OCI-LY7 (cell line): Measurements from ENCODE around the gene LDLRAD4. TPM values are rescaled to one million over a fixed set of nuclear protein-coding genes. Genes with fewer than 3 reads are reported as not detected.

Experiments used
- BruUV-seq: library from RNA; stranded (reverse); fragments of 400-500 nt; replicated peaks from 2 replicates; lab custom pipeline; 2021; lab: Mats Ljungman, UMichigan
- CTCF ChIA-PET: fragments of 300-600 bp; sonication (Branson Sonifier 250); formaldehyde crosslinking; loops from one replicate; lab custom pipeline; 2022; ENCODE audit warnings: antibody characterized with exemption; ENCODE audit not compliant: unreplicated experiment; lab: Charles Lee
- POLR2A ChIA-PET: fragments of 300-600 bp; sonication (Branson Sonifier 250); formaldehyde crosslinking; loops from one replicate; lab custom pipeline; 2022; ENCODE audit warnings: antibody characterized with exemption; lab: Charles Lee
- DNase-seq: peaks from one replicate; pipeline ENCODE4 v3.0.0-alpha.2; 2015; ENCODE audit warnings: low spot score
- H2AFZ ChIP-seq: fragments of 200-600 bp; sonication (generic), shearing (Covaris generic); 2 replicates; pipeline ENCODE4 v1.6.1; 2014; ENCODE audit warnings: mild to moderate bottlenecking, antibody characterized with exemption, low read length, moderate library complexity
- H3K27ac ChIP-seq: fragments of 200-600 bp; sonication (generic); 2 replicates; pipeline ENCODE4 v1.5.1; 2014; ENCODE audit warnings: mixed run types, low read depth, mild to moderate bottlenecking, moderate library complexity, low read length, inconsistent platforms; ENCODE audit not compliant: poor library complexity, severe bottlenecking
- H3K36me3 ChIP-seq: fragments of 200-600 bp; sonication (generic); 2 replicates; pipeline ENCODE4 v1.6.1; 2014; ENCODE audit warnings: mild to moderate bottlenecking, antibody characterized with exemption, low read length, moderate library complexity, mixed read lengths; ENCODE audit not compliant: insufficient read depth
- H3K4me1 ChIP-seq: fragments of 200-600 bp; sonication (generic); 2 replicates; pipeline ENCODE4 v1.5.1; 2014; ENCODE audit warnings: mild to moderate bottlenecking, low read length; ENCODE audit not compliant: insufficient read depth, poor library complexity, severe bottlenecking
- H3K4me2 ChIP-seq: fragments of 200-600 bp; sonication (generic); 2 replicates; pipeline ENCODE4 v1.6.1; 2014; ENCODE audit warnings: mild to moderate bottlenecking, low read length
- H3K4me3 ChIP-seq: fragments of 200-600 bp; sonication (generic); 2 replicates; pipeline ENCODE4 v1.5.1; 2014; ENCODE audit warnings: mild to moderate bottlenecking, low read depth, low read length; ENCODE audit not compliant: poor library complexity, severe bottlenecking
- H3K79me2 ChIP-seq: fragments of 200-600 bp; sonication (generic); 2 replicates; pipeline ENCODE4 v1.6.1; 2016; ENCODE audit warnings: low read depth, mild to moderate bottlenecking, low read length, moderate library complexity, mixed read lengths; ENCODE audit not compliant: insufficient read depth
- H3K9me2 ChIP-seq: fragments of 200-600 bp; sonication (generic); 2 replicates; pipeline ENCODE4 v1.6.1; 2016; ENCODE audit warnings: mild to moderate bottlenecking, low read length, mixed read lengths; ENCODE audit not compliant: insufficient read depth
- H3K9me3 ChIP-seq: fragments of 200-600 bp; sonication (generic); 2 replicates; pipeline ENCODE4 v1.6.1; 2014; ENCODE audit warnings: mild to moderate bottlenecking, mixed run types, low read length, mixed read lengths
- H4K20me1 ChIP-seq: fragments of 200-600 bp; sonication (generic); 2 replicates; pipeline ENCODE4 v1.6.1; 2014; ENCODE audit warnings: mild to moderate bottlenecking, antibody characterized with exemption, low read length, moderate library complexity, mixed read lengths; ENCODE audit not compliant: insufficient read depth
- EZH2phosphoT487 ChIP-seq: fragments of 200-600 bp; sonication (generic); IDR thresholded peaks from 2 replicates; pipeline ENCODE4 v1.6.1; 2018; ENCODE audit warnings: low read depth, borderline replicate concordance, mild to moderate bottlenecking, mixed run types, antibody characterized with exemption, low read length, moderate library complexity, mixed read lengths
- intact Hi-C: fragments of 100-400 bp; cut with micrococcal nuclease; formaldehyde crosslinking; loops from one replicate; pipeline ENCODE4 v1.10.0; 2022; ENCODE audit not compliant: unreplicated experiment
- total RNA-seq, 2 experiments: library from RNA; depleted of rRNA in 1 of 2; stranded (reverse); fragments of >200 nt in 1 of 2; shearing (Covaris generic) in 1 of 2; gene quantifications; 2 replicates each; pipeline ENCODE4 v1.2.3, GENCODE V29; 2014 to 2022
- TF ChIP-seq, protein P1 (sequence below): fragments of 200-600 bp; sonication (generic); conservative IDR thresholded peaks from 2 replicates; pipeline ENCODE4 v1.5.1; 2014; ENCODE audit warnings: mild to moderate bottlenecking, antibody characterized with exemption, low read length, moderate library complexity, mixed read lengths

The LDLRAD4 gene
- total RNA-seq, 2 experiments from 2014 or later, result 26.2 to 43.8 TPM

DNA sequence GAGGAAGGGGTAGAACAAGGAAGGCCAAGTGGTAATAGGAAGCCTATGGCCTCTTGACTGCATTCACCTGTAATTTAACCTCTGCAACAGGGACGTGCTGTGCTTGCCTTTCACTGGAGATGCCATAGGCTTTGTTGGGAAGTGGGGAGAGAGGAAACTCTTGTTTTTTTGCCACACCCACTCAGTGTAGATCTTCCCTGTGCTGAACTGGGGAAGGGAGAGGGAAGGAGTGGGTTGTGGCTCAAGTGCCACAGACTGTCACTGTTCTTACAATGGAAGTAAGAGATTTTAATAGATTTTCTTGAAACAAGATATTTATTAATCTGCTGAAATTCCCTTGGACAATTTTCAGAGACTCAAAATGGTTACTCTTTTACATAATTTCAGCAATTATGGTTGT, 380.5 kb downstream of the LDLRAD4 start:
- Histone ChIP-seq H3K4me3 (no peak overlapping the region), H3K9me3 (peaks cover 42% of the 10 kb centered on the region), H3K36me3 (no peaks in the 10 kb centered on the region; the same call in 1 of the 2 replicates), H3K79me2 (no peaks in the 10 kb centered on the region), H3K4me2 (no peak overlapping the region), H2AFZ (no peak overlapping the region), H3K9me2 (no peaks in the 10 kb centered on the region), H3K4me1 (no peaks in the 10 kb centered on the region), H4K20me1 (no peaks in the 10 kb centered on the region), H3K27ac (no peak overlapping the region)
- no peak for DNase-seq
- intact Hi-C loops, result no loop called here
- no TSS peak for BruUV-seq
- TF ChIP-seq, protein P1, sequence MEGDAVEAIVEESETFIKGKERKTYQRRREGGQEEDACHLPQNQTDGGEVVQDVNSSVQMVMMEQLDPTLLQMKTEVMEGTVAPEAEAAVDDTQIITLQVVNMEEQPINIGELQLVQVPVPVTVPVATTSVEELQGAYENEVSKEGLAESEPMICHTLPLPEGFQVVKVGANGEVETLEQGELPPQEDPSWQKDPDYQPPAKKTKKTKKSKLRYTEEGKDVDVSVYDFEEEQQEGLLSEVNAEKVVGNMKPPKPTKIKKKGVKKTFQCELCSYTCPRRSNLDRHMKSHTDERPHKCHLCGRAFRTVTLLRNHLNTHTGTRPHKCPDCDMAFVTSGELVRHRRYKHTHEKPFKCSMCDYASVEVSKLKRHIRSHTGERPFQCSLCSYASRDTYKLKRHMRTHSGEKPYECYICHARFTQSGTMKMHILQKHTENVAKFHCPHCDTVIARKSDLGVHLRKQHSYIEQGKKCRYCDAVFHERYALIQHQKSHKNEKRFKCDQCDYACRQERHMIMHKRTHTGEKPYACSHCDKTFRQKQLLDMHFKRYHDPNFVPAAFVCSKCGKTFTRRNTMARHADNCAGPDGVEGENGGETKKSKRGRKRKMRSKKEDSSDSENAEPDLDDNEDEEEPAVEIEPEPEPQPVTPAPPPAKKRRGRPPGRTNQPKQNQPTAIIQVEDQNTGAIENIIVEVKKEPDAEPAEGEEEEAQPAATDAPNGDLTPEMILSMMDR, result no peak
- ChIA-PET CTCF (no interaction called here), POLR2A (interaction anchor here (1.5 kb wide), 1 partner anchor 46 kb away, joined by 5 read pairs; no protein-coding TSS in a partner anchor)

GRCh38 chr18:13603304-13604019, 384.9 kb downstream of the LDLRAD4 start:
- H2AFZ ChIP-seq, result no peak overlapping the region
- no TSS peak for BruUV-seq

GRCh38 chr18:13604786-13605185, 386.2 kb downstream of the LDLRAD4 start:
- POLR2A ChIA-PET, result interaction anchor here (1.0 to 1.2 kb wide), 2 partner anchors 8 to 20 kb away, joined by 3 to 6 read pairs; no protein-coding TSS in a partner anchor
- H3K4me2 ChIP-seq, result no peak overlapping the region
- H3K9me2 ChIP-seq, result no peaks in the 10 kb centered on the region

More at GRCh38 chr18:13603304-13604019, 384.9 kb downstream of the LDLRAD4 start:
- POLR2A ChIA-PET, result interaction anchor here (1.0 to 1.3 kb wide), 3 partner anchors 9 to 19 kb away, joined by 3 to 6 read pairs (median 3); no protein-coding TSS in a partner anchor
- Histone ChIP-seq H4K20me1 (no peaks in the 10 kb centered on the region), H3K79me2 (no peaks in the 10 kb centered on the region), H3K4me2 (no peak overlapping the region), H3K36me3 (no peaks in the 10 kb centered on the region), H3K27ac (no peak overlapping the region), H3K4me3 (no peak overlapping the region), H3K9me2 (no peaks in the 10 kb centered on the region), H3K9me3 (peaks cover 7% of the 10 kb centered on the region), H3K4me1 (peaks cover 4% of the 10 kb centered on the region)
- TF ChIP-seq, protein P1, result no peak
- no peak for TF ChIP-seq EZH2phosphoT487
- CTCF ChIA-PET, result no interaction called here
- DNase-seq, result no peak
- intact Hi-C loops, result no loop called here

More at GRCh38 chr18:13604786-13605185, 386.2 kb downstream of the LDLRAD4 start:
- Histone ChIP-seq H3K4me3 (no peak overlapping the region), H4K20me1 (no peaks in the 10 kb centered on the region), H3K9me3 (no peaks in the 10 kb centered on the region; the same call in 1 of the 2 replicates), H3K79me2 (no peaks in the 10 kb centered on the region), H2AFZ (no peak overlapping the region), H3K27ac (no peak overlapping the region), H3K4me1 (peaks cover 17% of the 10 kb centered on the region), H3K36me3 (no peaks in the 10 kb centered on the region)
- TF ChIP-seq EZH2phosphoT487, result no peak
- TF ChIP-seq, protein P1, result no peak
- BruUV-seq, result no TSS peak
- CTCF ChIA-PET, result no interaction called here
- DNase-seq, result no peak
- intact Hi-C loops, result no loop called here
